Activated T-helper 1 cell treated with anti-CD3 and anti-CD28 coated beads, Interleukin-2, amount 50 U/mL, for 16 hours (primary cell): ENCODE data around the gene DUSP22.

Experiments used
- DNase-seq, 2 donors: peaks; one replicate each; pipeline ENCODE4 v3.0.0-alpha.2; 2020; ENCODE audit warnings: low read depth in 1 of 2, low spot score in 1 of 2

DUSP22 gene

GRCh38 chr6:351011-351866, 59.0 kb downstream of the DUSP22 start:
- no peak for DNase-seq

DNA sequence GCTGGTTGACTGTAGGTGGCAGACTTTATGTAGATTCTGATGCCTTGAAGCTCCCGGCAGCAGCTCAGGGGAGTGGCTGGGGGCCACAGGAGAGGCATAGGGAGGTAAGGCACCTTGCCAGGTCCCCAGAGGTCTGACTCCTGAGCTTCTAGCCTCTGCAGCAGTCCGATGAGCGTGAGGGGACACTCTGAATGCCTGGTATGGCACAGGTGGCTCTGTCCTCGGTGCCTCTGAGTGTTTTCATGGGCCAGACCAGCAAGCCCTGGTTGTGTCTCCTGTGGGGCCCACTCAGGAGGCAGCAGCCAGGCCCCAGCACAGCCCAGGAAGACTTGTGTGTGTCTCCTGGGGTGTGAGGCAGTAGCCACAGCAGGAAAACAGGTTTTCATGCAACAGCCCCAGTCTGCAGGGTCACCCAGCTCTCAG, 59.6 kb downstream of the DUSP22 start:
- no peak for DNase-seq

- DNase-seq, result no peak
Observed at GRCh38 chr6:352474-352873, 60.2 kb downstream of the DUSP22 start.

GRCh38 chr6:352896-353470, 60.7 kb downstream of the DUSP22 start:
- DNase-seq, result no peak

DNA sequence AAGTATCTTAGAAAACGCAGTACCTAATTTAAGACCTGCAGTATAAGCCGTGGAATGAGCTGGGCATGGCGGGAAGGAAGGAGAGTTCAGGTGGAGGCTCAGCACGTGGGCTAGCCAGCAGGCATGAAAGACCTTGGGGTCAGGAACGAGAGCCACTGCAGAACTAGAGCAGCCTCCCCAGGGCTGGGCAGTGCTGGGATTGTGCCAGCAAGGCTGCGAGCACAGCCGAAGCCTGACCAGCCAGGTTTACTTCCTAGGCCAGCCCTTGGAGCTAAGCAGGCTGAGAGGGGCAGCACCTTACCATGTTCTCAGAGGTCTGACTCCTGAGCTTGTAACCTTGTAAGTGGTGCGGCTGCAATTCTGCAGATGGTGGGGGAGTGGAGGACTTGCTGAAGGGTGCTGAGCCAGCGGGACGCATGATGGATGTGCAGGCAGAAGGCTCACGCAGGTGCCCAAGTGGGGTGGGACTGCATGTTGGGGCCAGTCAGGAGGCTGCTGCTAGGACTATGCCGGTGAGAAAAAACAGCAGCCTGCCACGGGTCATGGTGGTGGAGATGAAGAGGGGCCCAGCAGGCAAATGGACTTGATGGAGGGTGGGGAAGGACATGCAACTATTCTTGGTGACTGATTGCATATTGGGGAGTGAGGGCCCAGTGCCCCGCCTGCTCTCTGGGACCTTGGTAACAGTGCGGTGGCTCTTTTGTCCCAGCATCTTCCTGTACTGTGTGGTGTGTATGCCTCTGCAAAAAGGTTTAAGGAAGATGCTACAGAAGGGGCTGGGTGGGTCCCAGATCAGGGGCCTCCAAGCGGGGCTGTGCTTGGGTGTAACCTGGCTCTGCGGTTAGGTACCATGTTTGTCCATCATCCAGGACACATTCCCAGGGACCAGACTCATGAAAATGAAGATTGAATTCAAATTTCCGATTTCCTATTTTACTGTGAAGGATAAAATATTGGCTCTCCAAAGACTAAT, 61.6 kb downstream of the DUSP22 start:
- no peak for DNase-seq

DNA sequence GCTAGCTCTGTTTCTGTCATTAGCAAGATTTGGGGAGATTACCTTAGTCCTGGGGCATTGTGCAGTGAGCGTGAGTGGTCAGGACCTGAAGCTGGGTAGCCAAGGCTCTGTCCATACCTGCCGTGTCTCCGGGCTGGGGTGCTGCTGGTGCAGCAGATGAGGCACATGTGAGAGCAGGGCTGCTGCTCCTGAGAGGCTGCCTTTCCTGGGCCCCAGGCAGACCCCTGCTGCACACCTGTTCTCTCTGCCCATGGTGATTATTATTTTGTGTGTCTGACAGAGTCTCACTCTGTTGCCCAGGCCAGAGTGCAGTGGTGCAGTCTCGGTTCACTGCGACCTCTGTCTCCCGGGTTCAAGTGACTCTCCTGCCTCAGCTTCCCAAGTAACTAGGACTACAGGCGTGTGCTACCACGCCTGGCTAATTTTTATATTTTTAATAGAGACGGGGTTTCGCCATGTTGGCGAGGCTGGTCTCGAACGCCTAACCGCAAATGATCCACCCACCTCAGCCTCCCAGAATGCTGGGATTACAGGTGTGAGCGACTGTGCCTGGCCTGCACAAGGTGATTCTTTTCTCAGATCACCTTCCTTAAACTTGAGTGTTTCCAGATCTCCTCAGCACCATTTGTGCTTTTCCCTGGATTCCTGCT, 62.5 kb downstream of the DUSP22 start:
- no peak for DNase-seq

- no peak for DNase-seq
Observed at GRCh38 chr6:355373-356208, 63.3 kb downstream of the DUSP22 start.

DNA sequence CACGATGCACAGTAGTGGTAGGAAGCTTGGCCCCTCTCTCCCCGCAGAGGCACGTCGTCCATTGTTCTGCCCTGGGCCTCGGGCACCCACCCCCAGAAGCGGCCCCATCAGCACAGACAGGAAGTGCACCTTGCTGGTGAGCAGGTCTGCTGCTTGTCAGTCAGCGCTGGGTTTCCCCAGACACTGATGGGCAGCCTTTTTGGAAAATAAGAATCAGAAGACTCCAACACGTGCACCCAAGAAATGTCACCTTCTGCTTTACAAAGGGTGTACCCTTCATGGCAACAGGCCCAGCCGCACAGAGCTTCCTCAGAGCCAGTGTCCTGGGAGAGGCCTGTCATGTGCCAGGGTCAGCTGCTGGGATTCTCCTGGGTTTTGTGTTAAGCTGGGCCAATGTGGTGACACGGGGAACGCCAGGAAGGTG, 64.6 kb downstream of the DUSP22 start:
- DNase-seq, result no peak

- no peak for DNase-seq
Observed at GRCh38 chr6:357261-357790, 65.0 kb downstream of the DUSP22 start.

DNA sequence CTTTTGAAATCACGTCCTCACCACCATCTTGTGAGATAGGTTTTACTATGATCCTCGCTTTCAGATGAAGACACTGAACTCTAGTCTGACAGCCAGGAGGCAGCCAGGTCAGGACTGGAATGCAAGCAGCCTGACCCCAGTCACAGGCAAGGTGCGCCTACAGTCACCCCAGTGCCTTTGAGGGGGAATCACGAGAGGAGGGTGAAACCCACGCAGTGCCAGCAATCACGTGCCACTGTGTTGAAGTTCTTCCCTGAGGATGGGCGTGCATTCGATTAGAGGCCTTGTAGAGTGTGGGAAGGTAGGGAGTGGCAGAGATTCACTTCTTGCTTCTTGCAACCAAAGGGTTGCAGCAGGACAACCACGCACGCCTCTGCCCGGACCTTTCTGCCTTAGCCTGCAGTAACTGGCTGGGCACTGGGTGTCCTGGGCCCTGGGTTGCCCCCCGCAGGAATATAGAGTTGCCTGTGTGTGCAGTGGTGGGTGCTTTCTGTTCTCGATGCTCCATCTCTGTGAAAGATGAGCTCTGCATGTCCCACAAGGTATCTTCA, 65.6 kb downstream of the DUSP22 start:
- DNase-seq, result no peak

GRCh38 chr6:358432-358831, 66.1 kb downstream of the DUSP22 start:
- no peak for DNase-seq

DNA sequence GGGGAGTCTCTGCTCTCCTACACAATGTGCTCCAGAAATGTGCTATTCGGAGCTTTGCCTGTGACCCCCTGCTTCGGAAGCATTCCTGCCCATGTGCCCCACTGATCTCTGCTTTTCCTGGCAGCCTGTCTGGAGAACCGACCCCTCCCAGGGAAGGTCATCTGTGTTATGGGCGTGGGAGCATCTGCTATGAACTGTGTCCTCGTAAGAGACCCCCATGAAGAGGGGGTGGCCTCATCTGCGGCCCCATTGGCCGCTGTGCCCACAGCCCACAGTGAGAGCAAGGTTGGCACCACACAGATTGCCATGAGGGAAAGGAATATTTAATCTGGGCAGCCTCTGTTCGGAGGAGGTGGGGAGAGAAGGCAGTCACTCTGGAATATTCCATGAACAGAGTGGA, 66.6 kb downstream of the DUSP22 start:
- DNase-seq, result no peak

GRCh38 chr6:359261-360035, 67.2 kb downstream of the DUSP22 start:
- no peak for DNase-seq

DNA sequence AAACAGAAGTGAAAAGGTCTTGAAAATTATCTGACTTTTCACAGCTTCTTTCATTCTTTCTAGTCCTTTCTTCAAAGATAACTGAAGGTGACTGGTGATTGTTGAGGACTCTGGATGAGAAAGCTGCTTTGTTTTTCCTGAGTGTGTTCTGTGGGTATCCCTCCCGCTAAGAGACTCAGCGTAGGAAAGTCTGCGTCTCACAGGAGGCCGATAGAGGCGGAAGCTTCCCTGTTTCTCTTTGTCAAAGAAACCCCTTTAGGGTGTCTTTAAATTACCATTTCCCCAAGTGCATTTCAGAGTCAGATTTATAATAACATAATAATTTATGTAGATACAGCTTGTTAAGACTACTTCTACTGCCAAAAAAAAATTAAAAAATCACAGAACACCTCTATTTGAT, 68.1 kb downstream of the DUSP22 start:
- no peak for DNase-seq

DNA sequence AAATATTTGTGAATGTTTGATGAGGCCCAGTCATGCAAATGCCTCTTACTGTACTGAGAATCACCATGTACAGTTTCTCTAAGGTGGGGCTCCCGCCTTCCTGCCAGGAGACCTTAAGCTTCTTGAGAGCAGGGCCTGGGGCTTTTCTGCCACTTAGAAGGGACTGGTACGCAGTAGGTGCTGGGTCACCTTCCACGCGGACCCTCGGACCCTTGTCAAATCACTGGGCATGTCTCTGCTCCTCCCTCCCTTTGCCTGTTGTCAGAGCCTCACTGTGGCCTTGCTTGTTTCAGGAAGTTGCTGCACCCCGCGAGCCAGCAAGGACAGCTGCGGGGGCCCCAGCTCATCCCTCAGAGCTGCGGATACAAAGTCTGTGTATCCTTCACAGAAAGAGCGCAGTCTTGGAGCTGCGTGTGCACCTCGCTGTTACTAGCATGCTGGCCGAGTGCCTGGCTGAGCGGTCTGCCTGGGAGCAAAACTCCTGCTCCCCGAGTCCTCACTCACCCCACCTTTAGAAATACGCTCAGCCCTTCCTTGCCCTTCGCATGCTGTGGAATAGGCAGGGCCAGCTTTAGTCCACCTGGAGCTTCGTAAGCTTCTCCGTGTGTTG, 68.6 kb downstream of the DUSP22 start:
- no peak for DNase-seq

GRCh38 chr6:361411-362132, 69.3 kb downstream of the DUSP22 start:
- DNase-seq, result no peak

DNA sequence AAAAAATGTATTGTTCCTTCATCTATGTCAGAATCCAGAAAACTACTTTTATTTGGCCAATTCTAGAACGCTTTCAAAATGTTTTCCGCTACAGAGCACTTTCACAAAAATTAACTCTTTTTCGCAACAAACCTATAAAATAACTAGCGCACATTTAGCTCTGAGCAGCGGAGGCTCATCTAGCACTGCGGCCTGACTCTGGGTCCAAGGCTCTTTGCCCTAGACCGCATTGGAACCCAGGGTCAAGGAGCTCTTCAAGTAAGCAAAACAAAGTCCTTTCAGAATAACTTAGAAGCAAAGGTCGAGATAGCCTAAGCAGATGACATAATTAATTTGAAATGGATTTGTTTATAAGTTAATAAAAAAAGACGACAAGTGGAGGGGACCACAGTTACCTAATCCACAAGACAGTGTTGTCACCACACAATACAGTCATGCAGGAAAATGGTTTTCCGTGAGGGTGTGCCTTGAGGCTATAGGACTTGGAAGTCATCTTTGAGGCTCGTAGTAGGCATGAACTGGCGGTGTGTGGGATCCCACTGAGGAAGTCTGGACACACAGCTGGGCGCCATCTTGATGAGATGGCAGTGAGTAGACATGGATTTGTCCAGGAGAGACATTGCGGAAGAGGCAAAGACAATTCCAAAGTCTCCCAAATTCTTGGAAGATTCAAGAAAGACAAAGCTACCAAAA, 70.1 kb downstream of the DUSP22 start:
- DNase-seq, result no peak
